ENCODE data around the gene SH3PXD2B.
"Not testable (repeated sequence)": the region's sequence is repeated elsewhere in the genome, so short reads cannot be mapped to it uniquely, and the experiment has no call there.

SH3PXD2B gene

GRCh38 chr5:172485511-172486202 is 31.3 kb upstream of the SH3PXD2B start:
- no peak for DNase-seq (ENCODE audit: low spot score)

- DNase-seq (ENCODE audit: low spot score), result no peak
Measured at GRCh38 chr5:172484664-172485063, 30.3 kb upstream of the SH3PXD2B start.

GRCh38 chr5:172482156-172483020 is 28.1 kb upstream of the SH3PXD2B start:
- DNase-seq (ENCODE audit: low spot score), result no peak

GRCh38 chr5:172481011-172481800 is 26.9 kb upstream of the SH3PXD2B start:
- no peak for DNase-seq (ENCODE audit: low spot score)

- no peak for DNase-seq (ENCODE audit: low spot score)
Measured at GRCh38 chr5:172479784-172480115, 25.4 kb upstream of the SH3PXD2B start.

- peak; percentile 89 for DNase-seq (ENCODE audit: low spot score)
Measured at GRCh38 chr5:172479034-172479783, 24.9 kb upstream of the SH3PXD2B start.

GRCh38 chr5:172478695-172479033 is 24.3 kb upstream of the SH3PXD2B start:
- DNase-seq (ENCODE audit: low spot score), result not testable (repeated sequence)

- DNase-seq (ENCODE audit: low spot score), result no peak
Measured at GRCh38 chr5:172478256-172478655, 23.9 kb upstream of the SH3PXD2B start.

- DNase-seq (ENCODE audit: low spot score), result no peak
Measured at GRCh38 chr5:172477466-172477865, 23.1 kb upstream of the SH3PXD2B start.

GRCh38 chr5:172474293-172474692 is 20.0 kb upstream of the SH3PXD2B start:
- no peak for DNase-seq (ENCODE audit: low spot score)

- DNase-seq (ENCODE audit: low spot score), result no peak
Measured at GRCh38 chr5:172473427-172473826, 19.1 kb upstream of the SH3PXD2B start.

- no peak for DNase-seq (ENCODE audit: low spot score)
Measured at GRCh38 chr5:172469697-172470096, 15.4 kb upstream of the SH3PXD2B start.

- DNase-seq (ENCODE audit: low spot score), result no peak
Measured at GRCh38 chr5:172466062-172466461, 11.7 kb upstream of the SH3PXD2B start.

- no peak for DNase-seq (ENCODE audit: low spot score)
Measured at GRCh38 chr5:172463031-172463430, 8.7 kb upstream of the SH3PXD2B start.

GRCh38 chr5:172459783-172460165 is 5.4 kb upstream of the SH3PXD2B start:
- DNase-seq (ENCODE audit: low spot score), result no peak

- peak; percentile 6 for DNase-seq (ENCODE audit: low spot score)
Measured at GRCh38 chr5:172458976-172459782, 4.9 kb upstream of the SH3PXD2B start.

- DNase-seq (ENCODE audit: low spot score), result no peak
Measured at GRCh38 chr5:172456076-172456722, 1.9 kb upstream of the SH3PXD2B start.

- DNase-seq (ENCODE audit: low spot score), result no peak
Measured at GRCh38 chr5:172455511-172456061, 1.3 kb upstream of the SH3PXD2B start.

GRCh38 chr5:172455087-172455381 is 709 bp upstream of the SH3PXD2B start:
- DNase-seq (ENCODE audit: low spot score), result no peak

- DNase-seq (ENCODE audit: low spot score), result peak; percentile 18
Measured at GRCh38 chr5:172453986-172454357, 353 bp downstream of the SH3PXD2B start.
